Peyer's patch (tissue), 4 donors: ENCODE measurements around the gene STIM2.

ENCODE experiments used
- CTCF ChIP-seq, 6 experiments: fragments of 450-650 bp in 4 of 6; fragments of 200-600 bp in 2 of 6; sonication (generic) in 1 of 6; IDR thresholded peaks; one replicate each; pipeline ENCODE4 v1.5.1; 2017 to 2019; ENCODE audit warnings: antibody characterized with exemption in 6 of 6, mild to moderate bottlenecking in 3 of 6, moderate library complexity in 1 of 6
- POLR2A ChIP-seq, 2 donors: fragments of 450-650 bp; IDR thresholded peaks; one replicate each; pipeline ENCODE4 v1.5.1; 2017; ENCODE audit warnings: antibody characterized with exemption in 2 of 2, mild to moderate bottlenecking in 2 of 2, moderate library complexity in 2 of 2

GRCh38 chr4:26819478-26820095 lies 41.1 kb upstream of the STIM2 start:
- TF ChIP-seq CTCF (IDR thresholded peaks at IDR 0.05) (no peak), POLR2A (IDR thresholded peaks at IDR 0.05) (no peak)
